Spleen (tissue), 7 donors: ENCODE measurements around the gene COL4A2.

Experiments
- POLR2A ChIP-seq, 3 donors: fragments of 450-650 bp; IDR thresholded peaks; one replicate each; pipeline ENCODE4 v1.5.1; 2017; ENCODE audit warnings: antibody characterized with exemption in 3 of 3, mild to moderate bottlenecking in 1 of 3
- POLR2AphosphoS5 ChIP-seq, 3 donors: sonication (generic); formaldehyde crosslinking; IDR thresholded peaks; one replicate each; pipeline ENCODE4 v1.5.1; 2017; ENCODE audit warnings: antibody characterized with exemption in 3 of 3
- TF ChIP-seq, protein P1 (sequence below), 11 experiments: fragments of 200-600 bp in 7 of 11; fragments of 450-650 bp in 4 of 11; sonication (generic) in 4 of 11; IDR thresholded peaks in 8 of 11; conservative IDR thresholded peaks in 3 of 11; 1 replicate in 7 of 11; 2 replicates in 4 of 11; pipeline versions ENCODE4 v1.4.0 to v1.8.0; 2016 to 2021; ENCODE audit warnings: antibody characterized with exemption in 11 of 11, inconsistent platforms in 4 of 11, mild to moderate bottlenecking in 1 of 11
- donor health status: DM: no; HTN: no; CAD: no; lungs with moderate emphysema.
- donor health status: DM: no; HTN: no; CAD: no.
- donor health status: DM: no; HTN: no; CAD: no.

DNA sequence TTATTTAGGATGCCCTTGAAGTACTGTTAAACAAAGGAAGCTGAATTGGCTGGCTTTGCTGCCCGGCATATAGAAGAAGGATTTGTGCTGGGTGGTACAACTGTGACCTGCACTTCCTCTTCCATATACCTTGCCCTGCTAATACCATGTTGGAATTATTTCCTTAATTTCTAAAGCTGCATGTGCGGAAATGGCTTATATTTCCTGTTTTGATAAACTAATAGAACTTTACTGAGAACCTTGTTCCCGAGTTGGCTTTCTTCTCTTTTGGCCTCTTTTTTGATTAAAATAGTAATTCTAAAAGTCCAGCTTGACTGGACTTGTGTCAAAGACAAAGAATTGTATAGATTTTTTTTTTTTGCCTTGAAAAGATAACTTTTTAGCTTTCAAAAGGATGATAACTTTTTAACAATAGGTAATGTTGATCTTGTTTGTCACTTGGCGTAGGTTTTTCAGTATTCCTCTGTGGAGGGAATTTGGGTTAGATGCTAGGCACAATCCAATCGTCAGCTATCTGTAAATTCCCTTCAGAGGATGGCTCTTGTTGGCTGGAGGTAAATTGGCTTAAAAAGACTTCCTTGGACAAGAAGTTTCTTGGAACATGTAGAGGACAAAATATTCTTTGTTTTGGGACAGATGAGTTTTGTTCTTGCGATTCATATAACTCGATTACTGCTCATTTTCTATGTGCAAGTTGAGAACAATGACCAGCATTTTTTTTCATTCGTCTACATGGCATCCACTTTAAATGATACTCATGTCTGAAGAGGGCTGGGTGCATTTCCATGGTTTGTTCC lies 41.4 kb downstream of the COL4A2 start:
- TF ChIP-seq, protein P1, sequence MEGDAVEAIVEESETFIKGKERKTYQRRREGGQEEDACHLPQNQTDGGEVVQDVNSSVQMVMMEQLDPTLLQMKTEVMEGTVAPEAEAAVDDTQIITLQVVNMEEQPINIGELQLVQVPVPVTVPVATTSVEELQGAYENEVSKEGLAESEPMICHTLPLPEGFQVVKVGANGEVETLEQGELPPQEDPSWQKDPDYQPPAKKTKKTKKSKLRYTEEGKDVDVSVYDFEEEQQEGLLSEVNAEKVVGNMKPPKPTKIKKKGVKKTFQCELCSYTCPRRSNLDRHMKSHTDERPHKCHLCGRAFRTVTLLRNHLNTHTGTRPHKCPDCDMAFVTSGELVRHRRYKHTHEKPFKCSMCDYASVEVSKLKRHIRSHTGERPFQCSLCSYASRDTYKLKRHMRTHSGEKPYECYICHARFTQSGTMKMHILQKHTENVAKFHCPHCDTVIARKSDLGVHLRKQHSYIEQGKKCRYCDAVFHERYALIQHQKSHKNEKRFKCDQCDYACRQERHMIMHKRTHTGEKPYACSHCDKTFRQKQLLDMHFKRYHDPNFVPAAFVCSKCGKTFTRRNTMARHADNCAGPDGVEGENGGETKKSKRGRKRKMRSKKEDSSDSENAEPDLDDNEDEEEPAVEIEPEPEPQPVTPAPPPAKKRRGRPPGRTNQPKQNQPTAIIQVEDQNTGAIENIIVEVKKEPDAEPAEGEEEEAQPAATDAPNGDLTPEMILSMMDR (IDR thresholded peaks at IDR 0.05 in 8 of 11, conservative IDR thresholded peaks at IDR 0.05 in 3 of 11) = no peak
- TF ChIP-seq POLR2AphosphoS5 (IDR thresholded peaks at IDR 0.05) (no peak), POLR2A (IDR thresholded peaks at IDR 0.05) (no peak)
